IPS-15b (cell line): ENCODE measurements around the gene PPP1R1A.

Experiments
- H3K27me3 ChIP-seq: one replicate; pipeline ENCODE4 v1.6.1; 2013; ENCODE audit warnings: low read length; ENCODE audit not compliant: control insufficient read depth, insufficient read depth
- H3K36me3 ChIP-seq: one replicate; pipeline ENCODE4 v1.6.1; 2013; ENCODE audit warnings: low read length; ENCODE audit not compliant: control insufficient read depth, insufficient read depth
- H3K4me1 ChIP-seq: one replicate; pipeline ENCODE4 v1.6.1; 2013; ENCODE audit warnings: mild to moderate bottlenecking, low read length; ENCODE audit not compliant: control insufficient read depth, insufficient read depth
- H3K4me3 ChIP-seq: one replicate; pipeline ENCODE4 v1.5.1; 2013; ENCODE audit warnings: low read depth, low read length
- H3K9ac ChIP-seq: one replicate; pipeline ENCODE4 v1.6.1; 2013; ENCODE audit warnings: low read depth, mild to moderate bottlenecking, low read length
- H3K9me3 ChIP-seq: one replicate; pipeline ENCODE4 v1.6.1; 2013; ENCODE audit warnings: mild to moderate bottlenecking, low read length; ENCODE audit not compliant: control insufficient read depth, insufficient read depth

PPP1R1A gene

DNA sequence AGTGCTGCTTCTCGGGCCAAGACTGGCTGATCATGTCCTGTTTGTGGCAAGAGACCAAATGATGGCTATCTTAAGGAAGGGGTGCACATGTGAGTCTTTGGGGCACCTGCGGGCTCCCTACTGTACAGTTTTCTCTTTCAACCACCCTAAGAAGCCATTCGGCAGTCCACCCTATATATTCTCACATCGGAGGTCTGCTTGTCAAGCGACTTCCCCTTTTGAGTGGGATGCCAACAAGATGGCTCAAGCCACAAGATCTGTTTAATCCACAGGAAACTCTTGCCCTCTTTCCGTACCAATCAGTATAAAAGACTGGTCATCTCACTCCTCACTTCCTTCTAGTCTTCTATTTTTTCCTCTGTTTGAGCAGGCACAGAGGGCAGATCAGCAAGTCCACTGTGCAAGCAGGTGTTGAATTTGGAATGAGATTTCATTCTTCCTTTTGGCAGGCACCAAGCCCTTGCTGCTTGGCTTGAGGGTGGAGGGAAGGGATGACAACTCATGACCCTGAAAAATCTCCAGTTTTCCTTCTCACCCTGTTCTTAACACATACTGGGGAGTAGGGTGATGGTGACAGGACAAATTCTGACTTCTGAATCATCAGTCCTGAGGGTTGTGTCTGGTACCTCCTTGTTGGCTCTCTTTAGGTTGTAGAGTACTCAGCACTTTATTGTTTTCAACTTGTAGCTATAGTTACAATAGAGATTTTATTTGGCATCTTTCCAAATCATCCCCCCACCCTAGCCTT, 28.6 kb upstream of the PPP1R1A start:
- Histone ChIP-seq H3K36me3 (no peaks in the 10 kb centered on the region), H3K27me3 (no peaks in the 10 kb centered on the region)

DNA sequence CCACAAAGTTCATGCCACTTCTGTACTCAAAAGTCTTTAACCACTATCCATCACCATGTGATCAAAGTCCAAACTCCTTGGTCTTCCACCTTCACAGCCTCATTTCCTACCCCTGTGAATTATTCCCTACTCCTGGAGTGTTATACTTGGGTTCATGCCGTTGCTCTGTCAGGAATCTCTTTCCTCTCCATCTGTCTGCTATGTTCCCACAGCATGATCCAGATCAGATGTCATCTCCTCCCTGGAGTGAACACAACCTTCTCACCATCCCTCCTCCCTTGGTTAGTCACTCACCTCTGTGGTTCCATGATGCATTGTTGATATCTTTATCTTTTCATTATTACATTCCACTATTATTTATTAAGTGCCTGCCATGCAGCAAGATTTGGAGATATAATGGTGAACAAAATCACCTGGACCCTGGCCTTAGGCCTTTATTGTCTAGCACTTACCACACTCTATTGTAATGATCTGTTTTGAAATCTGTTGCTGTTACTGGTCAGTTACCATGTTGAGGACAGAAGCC, 23.8 kb upstream of the PPP1R1A start:
- no peaks in the 10 kb centered on the region for H3K4me1 ChIP-seq
- H3K9me3 ChIP-seq: no peaks in the 10 kb centered on the region
- H3K27me3 ChIP-seq: peaks cover 2% of the 10 kb centered on the region
- H3K36me3 ChIP-seq: peaks cover 2% of the 10 kb centered on the region
- no peak overlapping the region for H3K4me3 ChIP-seq
- H3K9ac ChIP-seq: no peak overlapping the region

More for the DNA sequence above, 28.6 kb upstream of the PPP1R1A start:
- Histone ChIP-seq H3K9ac (no peak overlapping the region), H3K9me3 (no peaks in the 10 kb centered on the region), H3K4me1 (no peaks in the 10 kb centered on the region), H3K4me3 (no peak overlapping the region)

- peaks cover 2% of the 10 kb centered on the region for H3K27me3 ChIP-seq
- no peak overlapping the region for H3K9ac ChIP-seq
- H3K4me1 ChIP-seq: no peaks in the 10 kb centered on the region
- no peaks in the 10 kb centered on the region for H3K9me3 ChIP-seq
- peaks cover 2% of the 10 kb centered on the region for H3K36me3 ChIP-seq
- no peak overlapping the region for H3K4me3 ChIP-seq
Measured at GRCh38 chr12:54611715-54612149, 23.3 kb upstream of the PPP1R1A start.

GRCh38 chr12:54608769-54609168, 20.3 kb upstream of the PPP1R1A start:
- no peak overlapping the region for H3K4me3 ChIP-seq
- H3K36me3 ChIP-seq: peaks cover 2% of the 10 kb centered on the region
- H3K9me3 ChIP-seq: no peaks in the 10 kb centered on the region
- H3K27me3 ChIP-seq: peaks cover 2% of the 10 kb centered on the region
- H3K9ac ChIP-seq: no peak overlapping the region
- H3K4me1 ChIP-seq: no peaks in the 10 kb centered on the region

- H3K4me3 ChIP-seq: no peak overlapping the region
- no peaks in the 10 kb centered on the region for H3K4me1 ChIP-seq
- H3K9ac ChIP-seq: no peak overlapping the region
- no peaks in the 10 kb centered on the region for H3K9me3 ChIP-seq
- peaks cover 2% of the 10 kb centered on the region for H3K27me3 ChIP-seq
- peaks cover 2% of the 10 kb centered on the region for H3K36me3 ChIP-seq
Measured at GRCh38 chr12:54608156-54608555, 19.7 kb upstream of the PPP1R1A start.

GRCh38 chr12:54606556-54606955, 18.1 kb upstream of the PPP1R1A start:
- no peak overlapping the region for H3K4me3 ChIP-seq
- H3K4me1 ChIP-seq: no peaks in the 10 kb centered on the region
- H3K27me3 ChIP-seq: peaks cover 2% of the 10 kb centered on the region
- H3K36me3 ChIP-seq: peaks cover 2% of the 10 kb centered on the region
- no peaks in the 10 kb centered on the region for H3K9me3 ChIP-seq
- no peak overlapping the region for H3K9ac ChIP-seq

GRCh38 chr12:54605138-54605970, 16.9 kb upstream of the PPP1R1A start:
- Histone ChIP-seq H3K36me3 (no peaks in the 10 kb centered on the region), H3K9ac (no peak overlapping the region), H3K4me1 (no peaks in the 10 kb centered on the region), H3K9me3 (no peaks in the 10 kb centered on the region), H3K27me3 (peaks cover 2% of the 10 kb centered on the region), H3K4me3 (no peak overlapping the region)

GRCh38 chr12:54604436-54604835, 16.0 kb upstream of the PPP1R1A start:
- no peaks in the 10 kb centered on the region for H3K36me3 ChIP-seq
- peaks cover 2% of the 10 kb centered on the region for H3K27me3 ChIP-seq
- no peak overlapping the region for H3K9ac ChIP-seq
- no peaks in the 10 kb centered on the region for H3K9me3 ChIP-seq
- H3K4me3 ChIP-seq: no peak overlapping the region
- H3K4me1 ChIP-seq: no peaks in the 10 kb centered on the region

GRCh38 chr12:54603872-54604271, 15.4 kb upstream of the PPP1R1A start:
- Histone ChIP-seq H3K27me3 (peaks cover 2% of the 10 kb centered on the region), H3K9me3 (no peaks in the 10 kb centered on the region), H3K9ac (no peak overlapping the region), H3K4me3 (no peak overlapping the region), H3K4me1 (no peaks in the 10 kb centered on the region), H3K36me3 (no peaks in the 10 kb centered on the region)

DNA sequence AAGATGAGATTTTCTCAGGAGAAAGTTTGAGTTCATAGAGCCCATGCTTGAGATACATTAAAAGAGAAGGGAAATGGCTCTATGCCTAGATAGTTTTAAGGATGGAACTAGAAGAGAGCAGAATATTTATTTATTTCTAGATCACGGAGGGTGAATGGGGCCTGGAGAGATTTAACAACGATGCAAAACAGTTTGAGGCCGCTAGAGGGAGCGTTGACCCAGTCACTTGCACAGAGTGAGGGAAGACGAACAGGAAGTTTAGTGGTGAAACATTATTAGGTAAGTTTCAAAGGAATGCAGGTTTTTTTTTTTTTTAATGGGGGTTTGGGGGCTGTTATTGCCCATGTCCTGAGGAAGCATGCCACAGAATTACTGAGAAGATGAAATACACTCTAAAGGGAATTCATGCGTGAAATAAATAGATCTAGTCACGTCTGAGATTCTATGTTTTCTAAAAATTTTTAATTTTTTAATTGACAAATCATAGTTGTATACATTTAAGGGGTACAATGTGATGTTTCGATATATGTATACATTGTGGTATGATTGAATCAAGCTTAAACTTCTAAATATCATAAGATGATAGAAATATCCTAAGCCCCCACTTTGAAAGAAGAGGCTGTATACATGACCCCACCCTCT, 14.8 kb upstream of the PPP1R1A start:
- Histone ChIP-seq H3K27me3 (peaks cover 2% of the 10 kb centered on the region), H3K4me1 (no peaks in the 10 kb centered on the region), H3K9me3 (no peaks in the 10 kb centered on the region), H3K9ac (no peak overlapping the region), H3K36me3 (no peaks in the 10 kb centered on the region), H3K4me3 (no peak overlapping the region)

GRCh38 chr12:54602661-54603060, 14.2 kb upstream of the PPP1R1A start:
- no peaks in the 10 kb centered on the region for H3K36me3 ChIP-seq

More at GRCh38 chr12:54602661-54603060, 14.2 kb upstream of the PPP1R1A start:
- Histone ChIP-seq H3K9ac (no peak overlapping the region), H3K27me3 (no peaks in the 10 kb centered on the region), H3K9me3 (no peaks in the 10 kb centered on the region), H3K4me3 (no peak overlapping the region), H3K4me1 (no peaks in the 10 kb centered on the region)
